ENCODE results near the gene HDAC9.

Gene HDAC9

GRCh38 chr7:18558503-18558902 lies 63.0 kb downstream of the HDAC9 start:
- no peak for DNase-seq (ENCODE audit: low read depth)

DNA sequence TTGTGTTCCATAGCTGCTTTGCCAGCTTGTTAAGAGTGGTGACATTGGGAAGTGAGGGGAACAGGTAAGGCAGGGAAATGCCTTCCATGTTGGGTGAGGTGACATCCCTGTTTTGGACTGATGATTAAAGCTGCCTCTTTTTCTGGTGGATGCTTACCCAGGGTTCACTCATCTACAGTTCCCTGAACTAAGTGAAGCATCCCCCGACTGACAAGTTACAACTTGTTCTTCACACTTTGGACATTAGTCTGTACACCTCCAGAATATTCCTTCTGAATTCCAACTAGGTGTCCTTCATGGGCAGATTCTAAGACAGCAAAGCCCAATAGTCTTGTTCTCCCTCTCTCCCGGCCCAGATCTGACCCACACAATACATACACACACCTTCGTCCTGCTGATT lies 63.4 kb downstream of the HDAC9 start:
- DNase-seq (ENCODE audit: low read depth), result no peak

GRCh38 chr7:18559756-18560155 lies 64.2 kb downstream of the HDAC9 start:
- DNase-seq (ENCODE audit: low read depth), result no peak

DNA sequence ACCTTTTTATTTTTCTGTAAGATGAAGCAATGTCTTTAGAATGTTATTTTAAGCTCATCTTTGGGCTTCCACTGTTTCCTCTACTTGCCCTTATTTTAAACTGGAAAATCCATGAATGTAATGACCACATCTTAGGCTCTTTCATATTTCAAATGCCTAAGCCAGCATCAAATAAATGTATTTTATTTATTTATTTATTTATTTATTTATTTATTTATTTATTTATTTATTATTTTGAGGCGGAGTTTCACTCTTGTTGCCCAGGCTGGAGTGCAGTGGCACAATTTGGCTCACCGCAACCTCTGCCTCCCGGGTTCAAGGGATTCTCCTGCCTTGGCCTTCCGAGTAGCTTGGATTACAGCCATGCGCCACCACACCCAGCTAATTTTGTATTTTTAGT lies 69.2 kb downstream of the HDAC9 start:
- DNase-seq (ENCODE audit: low read depth), result no peak

- DNase-seq (ENCODE audit: low read depth), result no peak
These were observed 69.8 kb downstream of the HDAC9 start for GRCh38 chr7:18565337-18565736.

- no peak for DNase-seq (ENCODE audit: low read depth)
These were observed 70.7 kb downstream of the HDAC9 start for GRCh38 chr7:18566205-18566604.

DNA sequence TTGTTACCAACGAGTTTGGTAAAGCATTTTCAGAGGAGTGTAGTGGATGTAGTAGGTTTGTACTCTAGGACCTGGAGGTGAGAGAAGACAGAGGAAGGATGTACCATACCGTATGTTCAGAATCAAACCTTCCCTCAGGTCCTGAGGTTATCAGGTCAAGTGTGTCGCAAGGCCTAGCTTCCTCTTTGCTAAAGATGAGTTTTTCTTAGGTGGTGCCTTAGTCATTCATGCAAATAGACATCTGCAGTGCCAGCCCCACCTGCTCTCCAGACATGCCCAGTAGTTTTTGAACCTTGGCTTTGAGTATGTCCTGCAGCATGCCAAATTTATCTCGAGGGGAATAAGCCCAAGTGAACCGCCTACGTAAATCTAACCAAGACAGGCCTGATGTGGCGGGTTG lies 71.3 kb downstream of the HDAC9 start:
- no peak for DNase-seq (ENCODE audit: low read depth)

- no peak for DNase-seq (ENCODE audit: low read depth)
These were observed 74.9 kb downstream of the HDAC9 start for GRCh38 chr7:18570441-18570840.

- no peak for DNase-seq (ENCODE audit: low read depth)
These were observed 75.4 kb downstream of the HDAC9 start for GRCh38 chr7:18570890-18571478.

GRCh38 chr7:18572154-18572553 lies 76.6 kb downstream of the HDAC9 start:
- no peak for DNase-seq (ENCODE audit: low read depth)

DNA sequence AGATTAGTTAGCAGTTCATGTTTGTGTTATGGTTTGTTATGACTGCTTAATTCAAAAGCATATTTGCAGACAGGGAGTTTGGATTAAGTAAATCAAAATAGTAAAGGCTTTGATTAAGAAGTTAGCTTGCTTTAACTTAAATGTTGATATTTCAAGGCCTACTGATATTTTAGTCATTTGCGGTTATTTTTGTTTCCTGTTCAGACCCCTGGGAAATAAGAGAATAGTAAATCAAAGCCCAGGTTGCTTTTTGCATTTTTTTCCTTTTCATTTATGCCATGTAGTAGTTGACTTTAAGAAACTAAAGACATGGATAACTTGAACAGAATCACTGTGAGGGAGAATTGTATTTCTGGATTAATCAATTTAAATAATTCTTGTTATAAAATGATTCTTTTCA lies 77.3 kb downstream of the HDAC9 start:
- no peak for DNase-seq (ENCODE audit: low read depth)

DNA sequence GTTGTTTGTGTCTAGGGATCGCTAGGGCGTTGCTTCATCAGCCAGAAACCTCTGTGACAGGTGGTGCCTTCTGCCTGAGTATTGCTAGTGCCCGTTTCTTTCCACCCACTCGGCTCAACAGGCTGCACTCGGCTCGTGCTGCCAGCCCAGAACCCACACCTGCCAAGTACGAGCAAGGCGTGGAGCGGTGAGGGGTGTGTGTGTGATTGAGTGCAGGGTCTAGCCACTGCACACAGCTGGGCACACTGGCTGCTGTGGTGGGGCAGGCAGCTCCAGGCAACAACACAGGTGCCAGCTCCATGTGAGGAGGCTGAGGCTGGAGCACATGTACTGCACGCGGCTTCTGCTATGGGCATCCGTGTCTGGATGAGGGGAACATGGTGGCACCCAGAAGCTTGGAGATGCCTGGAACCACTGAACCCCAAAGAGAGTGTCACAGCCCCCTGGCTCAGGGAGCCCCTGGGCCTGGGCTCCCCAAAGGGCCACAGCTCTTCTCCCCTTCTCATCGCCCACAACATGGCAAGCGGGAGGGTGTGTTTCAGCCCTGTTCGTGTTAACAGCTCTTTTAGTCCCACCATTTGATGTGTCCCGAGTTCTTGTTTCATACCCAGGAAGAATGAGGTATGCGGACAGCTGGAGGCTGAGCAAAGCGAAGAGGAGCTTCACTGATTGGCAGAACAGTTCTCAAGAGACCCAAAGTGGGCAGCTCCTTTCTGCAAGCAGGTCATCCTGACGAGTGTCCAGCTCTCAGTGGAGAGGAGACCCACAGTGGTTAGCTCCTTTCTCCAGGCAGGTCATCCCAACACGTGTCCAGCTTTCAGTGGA lies 78.1 kb downstream of the HDAC9 start:
- no peak for DNase-seq (ENCODE audit: low read depth)

DNA sequence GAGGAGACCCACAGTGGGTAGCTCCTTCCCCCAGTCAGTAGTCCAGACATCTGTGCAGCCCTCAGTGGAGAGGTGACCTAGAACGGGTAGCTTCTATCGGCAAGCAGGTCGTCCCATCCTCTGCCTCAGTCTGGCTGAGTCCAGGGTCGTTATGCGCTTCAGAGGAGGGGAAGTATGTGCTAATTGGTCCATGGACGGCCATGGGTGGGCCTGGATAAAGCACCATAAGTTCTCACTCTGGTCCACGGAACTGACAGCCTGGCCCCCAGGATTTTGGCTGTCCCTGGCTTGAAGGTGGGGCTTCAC lies 78.6 kb downstream of the HDAC9 start:
- no peak for DNase-seq (ENCODE audit: low read depth)

DNA sequence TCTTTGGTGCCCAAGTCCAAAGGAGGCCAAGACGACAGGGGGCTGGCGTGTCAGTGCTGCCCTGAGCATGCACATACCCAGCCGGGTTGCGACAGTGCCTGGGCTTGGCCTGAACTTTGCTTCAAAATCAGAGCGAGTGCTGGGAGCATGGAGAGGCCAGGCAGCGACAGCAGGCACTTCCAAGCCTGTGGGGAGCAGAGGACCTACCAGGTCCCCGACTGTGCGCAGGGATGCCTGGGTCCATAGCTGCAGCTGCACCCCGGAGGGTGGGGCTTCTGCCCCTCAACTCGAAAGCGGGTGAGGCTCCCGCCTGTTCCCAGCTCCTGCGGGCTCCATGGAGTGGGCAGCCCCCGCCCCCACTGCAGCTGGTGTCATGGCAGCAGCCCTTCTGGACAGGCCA lies 79.1 kb downstream of the HDAC9 start:
- no peak for DNase-seq (ENCODE audit: low read depth)

DNA sequence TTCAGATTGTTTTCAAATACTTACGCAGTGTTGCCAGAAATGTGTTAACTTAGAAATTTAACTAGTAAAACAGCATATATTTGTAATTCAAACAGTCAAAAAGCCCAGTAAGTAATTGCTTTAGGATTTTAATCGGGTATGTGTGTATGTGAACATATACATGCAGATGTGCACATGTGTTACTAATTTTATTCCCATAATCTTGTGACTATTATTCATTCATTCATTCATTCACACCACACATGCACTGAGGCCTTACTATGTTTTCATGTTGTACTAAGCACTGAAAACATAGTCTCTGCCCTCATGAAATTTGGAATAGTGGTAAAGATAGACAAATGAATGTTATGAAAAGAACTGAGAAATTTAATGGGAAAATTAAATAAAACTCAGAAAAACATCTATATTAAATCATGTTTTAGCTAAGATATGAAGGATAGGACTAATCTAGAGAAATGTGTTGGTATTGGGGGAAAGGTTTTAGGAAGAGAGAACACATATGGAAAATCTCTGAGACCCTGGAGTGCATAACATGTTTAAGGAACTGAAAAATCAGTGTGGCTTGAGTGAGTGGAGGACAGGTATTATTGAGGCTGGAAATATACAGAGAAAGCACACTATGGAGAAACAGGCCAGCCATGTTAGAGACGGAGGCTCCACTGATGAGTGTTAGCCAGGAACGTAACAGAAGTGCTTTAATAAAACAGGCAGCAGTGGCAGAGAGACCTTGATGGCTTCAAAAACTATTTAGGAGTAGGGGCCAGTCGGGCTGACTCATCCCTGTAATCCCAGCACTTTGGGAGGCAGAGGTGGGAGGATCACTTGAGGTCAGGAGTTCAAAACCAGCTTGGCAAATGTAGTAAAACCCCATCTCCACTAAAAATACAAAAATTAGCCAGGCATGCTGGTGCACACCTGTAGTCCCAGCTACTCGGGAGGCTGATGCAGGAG lies 80.3 kb downstream of the HDAC9 start:
- DNase-seq (ENCODE audit: low read depth), result no peak

DNA sequence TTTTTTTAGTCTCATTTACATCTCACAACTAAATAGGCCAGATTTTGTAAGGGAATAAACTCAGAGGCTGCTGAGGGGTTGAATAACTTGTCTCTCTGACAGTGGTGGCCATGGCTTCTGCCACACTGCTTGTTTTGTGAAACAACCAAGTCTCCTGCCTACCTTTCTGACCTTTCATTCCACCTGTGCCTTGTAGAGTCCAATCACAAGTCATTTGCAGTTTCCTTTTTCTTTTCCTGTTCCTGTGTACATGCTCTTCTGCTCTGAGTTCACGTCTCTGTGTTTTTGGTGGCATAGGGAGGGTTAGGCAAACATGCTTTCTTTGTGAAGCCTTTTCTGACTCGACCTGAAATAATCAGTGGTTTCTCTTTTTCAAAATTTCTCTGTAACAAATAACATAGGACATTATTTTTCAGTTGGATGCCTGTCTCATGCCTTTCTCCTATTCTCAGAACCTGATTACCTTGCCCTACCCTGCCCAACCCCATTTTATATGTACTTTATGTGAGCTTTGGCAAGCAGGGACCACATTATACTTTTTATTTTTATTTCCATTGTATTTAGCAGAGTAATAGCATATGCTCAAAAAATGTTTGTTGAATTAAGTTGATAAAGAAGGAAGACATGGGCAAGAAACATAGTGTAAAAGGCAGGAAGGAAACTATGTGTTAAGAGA lies 81.7 kb downstream of the HDAC9 start:
- no peak for DNase-seq (ENCODE audit: low read depth)

- no peak for DNase-seq (ENCODE audit: low read depth)
These were observed 84.1 kb downstream of the HDAC9 start for GRCh38 chr7:18579698-18580097.

DNA sequence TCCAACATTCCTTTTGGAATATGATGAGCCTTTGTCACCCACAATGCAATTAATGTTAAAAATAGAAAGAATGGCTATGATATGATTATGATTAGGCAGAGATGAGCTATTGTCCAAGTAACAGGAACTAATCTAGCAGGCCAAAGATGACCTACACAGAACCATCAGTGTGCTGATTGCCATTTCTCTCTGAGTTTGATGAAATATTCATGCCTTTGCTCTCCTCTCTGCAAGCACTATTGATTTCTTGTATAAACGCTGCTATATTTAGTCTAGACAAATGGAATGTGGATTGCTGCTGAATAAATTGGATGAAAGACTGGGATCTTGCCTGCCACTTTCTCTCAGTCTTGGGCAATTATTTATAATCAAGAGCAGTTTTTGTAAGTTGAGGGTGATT lies 85.4 kb downstream of the HDAC9 start:
- DNase-seq (ENCODE audit: low read depth), result no peak

DNA sequence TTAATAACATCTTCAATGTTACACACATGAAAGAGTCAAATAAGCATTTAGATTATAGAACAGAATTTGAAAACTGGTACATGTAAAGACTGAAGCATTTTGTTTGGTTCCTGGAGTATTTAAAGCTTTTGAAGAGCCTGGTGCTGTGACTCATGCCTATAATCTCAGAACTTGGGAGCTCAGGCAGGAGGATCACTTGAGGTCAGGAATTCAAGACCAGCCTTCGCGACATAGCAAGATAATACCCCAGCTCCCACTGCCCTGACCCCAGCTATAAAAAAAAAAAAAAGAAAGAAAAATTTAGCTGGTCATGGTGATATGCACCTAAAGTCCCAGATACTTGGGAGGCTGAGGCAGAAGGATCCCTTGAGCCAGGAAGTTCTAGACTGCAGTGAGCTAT lies 87.8 kb downstream of the HDAC9 start:
- no peak for DNase-seq (ENCODE audit: low read depth)

DNA sequence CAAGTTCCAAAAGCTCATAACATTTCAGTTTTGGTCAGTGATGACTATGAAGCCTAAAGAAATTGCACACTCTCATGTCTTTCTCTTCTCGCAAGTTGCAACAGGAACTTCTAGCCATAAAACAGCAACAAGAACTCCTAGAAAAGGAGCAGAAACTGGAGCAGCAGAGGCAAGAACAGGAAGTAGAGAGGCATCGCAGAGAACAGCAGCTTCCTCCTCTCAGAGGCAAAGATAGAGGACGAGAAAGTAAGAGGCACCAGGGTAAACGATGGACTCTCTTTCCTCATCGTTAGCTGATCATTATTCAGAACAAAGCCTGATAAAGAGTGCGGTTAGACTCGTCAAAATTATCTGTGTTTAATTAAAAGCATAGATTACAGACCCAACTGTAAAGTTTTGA lies 94.7 kb downstream of the HDAC9 start:
- DNase-seq (ENCODE audit: low read depth), result no peak

GRCh38 chr7:18590744-18591340 lies 95.3 kb downstream of the HDAC9 start:
- DNase-seq (ENCODE audit: low read depth), result no peak

All from activated T-helper 9 cell treated with anti-CD3 and anti-CD28 coated beads, Interleukin-2, amount 50 U/mL, for 16 hours (primary cell).